AG04449 (cell line): ENCODE results near the gene NSUN2.

Source experiments
- CTCF ChIA-PET: fragments of 350-600 bp; formaldehyde crosslinking; extraction: SDS; loops from one replicate; lab custom pipeline; 2021; ENCODE audit warnings: antibody characterized with exemption; lab: Yijun Ruan, JAX
- POLR2A ChIA-PET: fragments of 400-600, 350-600 bp; formaldehyde crosslinking; extraction: SDS; loops from one replicate; lab custom pipeline; 2020; ENCODE audit warnings: antibody characterized with exemption, inconsistent platforms; lab: Yijun Ruan, JAX
- DNase-seq: peaks from one replicate; pipeline ENCODE4 v3.0.0-alpha.2; 2010; ENCODE audit warnings: low read depth, low spot score
- H3K4me3 ChIP-seq: 2 replicates; pipeline ENCODE4 v1.5.1; 2011; ENCODE audit warnings: low read depth, mild to moderate bottlenecking, control low read depth, low read length
- TF ChIP-seq, protein P1 (sequence below): IDR thresholded peaks from one replicate; pipeline ENCODE4 v1.5.1; 2011; ENCODE audit warnings: mild to moderate bottlenecking, moderate library complexity, low read length, control low read depth, inconsistent platforms; ENCODE audit not compliant: insufficient read depth; ENCODE audit errors: missing control alignments

The NSUN2 gene

DNA sequence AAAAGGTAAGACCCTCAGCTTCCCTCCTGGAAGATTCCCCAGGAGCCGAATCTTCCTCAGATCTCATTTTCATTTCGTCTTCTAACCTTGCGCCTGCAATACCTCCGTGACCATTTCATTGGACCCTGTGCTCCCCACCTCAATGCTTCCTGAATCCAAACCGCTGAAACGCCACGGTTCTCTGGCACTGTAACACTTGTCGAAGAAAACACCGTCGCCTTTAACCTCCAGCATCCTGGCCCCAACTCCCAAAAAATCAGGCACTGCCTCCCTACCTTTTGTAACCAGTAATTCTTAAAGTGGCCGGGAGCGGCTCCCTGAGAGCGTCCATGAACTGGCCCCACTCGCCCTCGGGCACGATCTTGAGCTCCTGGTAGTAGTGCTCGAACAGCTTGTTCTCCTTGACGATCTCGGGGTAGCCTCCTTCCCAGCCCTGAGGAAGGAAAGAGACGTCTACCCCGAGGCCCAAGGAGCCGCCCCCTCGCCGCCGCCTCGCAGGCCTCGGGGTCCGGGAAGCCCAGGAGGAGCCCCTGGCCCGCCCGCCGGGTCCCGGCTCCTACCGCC, 438 bp downstream of the NSUN2 start:
- H3K4me3 ChIP-seq, result peak overlapping the region; percentile 67
- DNase-seq, result no peak
- ChIA-PET CTCF (interaction anchor here (0.7 to 10.0 kb wide), 10 partner anchors 14 to 134 kb away, joined by 3 to 81 read pairs (median 3); no protein-coding TSS in a partner anchor), POLR2A (interaction anchor here (0.6 to 2.0 kb wide), 3 partner anchors 10 to 100 kb away, joined by 3 to 14 read pairs (median 5); partner anchors contain the start of gene TENT4A)
- TF ChIP-seq, protein P1, sequence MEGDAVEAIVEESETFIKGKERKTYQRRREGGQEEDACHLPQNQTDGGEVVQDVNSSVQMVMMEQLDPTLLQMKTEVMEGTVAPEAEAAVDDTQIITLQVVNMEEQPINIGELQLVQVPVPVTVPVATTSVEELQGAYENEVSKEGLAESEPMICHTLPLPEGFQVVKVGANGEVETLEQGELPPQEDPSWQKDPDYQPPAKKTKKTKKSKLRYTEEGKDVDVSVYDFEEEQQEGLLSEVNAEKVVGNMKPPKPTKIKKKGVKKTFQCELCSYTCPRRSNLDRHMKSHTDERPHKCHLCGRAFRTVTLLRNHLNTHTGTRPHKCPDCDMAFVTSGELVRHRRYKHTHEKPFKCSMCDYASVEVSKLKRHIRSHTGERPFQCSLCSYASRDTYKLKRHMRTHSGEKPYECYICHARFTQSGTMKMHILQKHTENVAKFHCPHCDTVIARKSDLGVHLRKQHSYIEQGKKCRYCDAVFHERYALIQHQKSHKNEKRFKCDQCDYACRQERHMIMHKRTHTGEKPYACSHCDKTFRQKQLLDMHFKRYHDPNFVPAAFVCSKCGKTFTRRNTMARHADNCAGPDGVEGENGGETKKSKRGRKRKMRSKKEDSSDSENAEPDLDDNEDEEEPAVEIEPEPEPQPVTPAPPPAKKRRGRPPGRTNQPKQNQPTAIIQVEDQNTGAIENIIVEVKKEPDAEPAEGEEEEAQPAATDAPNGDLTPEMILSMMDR, result no peak

GRCh38 chr5:6631441-6631840, 1.4 kb downstream of the NSUN2 start:
- DNase-seq, result no peak
- H3K4me3 ChIP-seq, result peak overlapping the region; percentile 67
- TF ChIP-seq, protein P1, result no peak
- ChIA-PET CTCF (interaction anchor here (10.0 kb wide), 1 partner anchor 113 kb away, joined by 81 read pairs; no protein-coding TSS in a partner anchor), POLR2A (interaction anchor here (0.6 kb wide), 1 partner anchor 101 kb away, joined by 3 read pairs; no protein-coding TSS in a partner anchor)

- DNase-seq, result no peak
- no peak overlapping the region for H3K4me3 ChIP-seq
- ChIA-PET POLR2A (no interaction called here), CTCF (interaction anchor here (10.0 kb wide), 1 partner anchor 118 kb away, joined by 81 read pairs; no protein-coding TSS in a partner anchor)
- TF ChIP-seq, protein P1, result no peak
These were observed 6.3 kb downstream of the NSUN2 start for GRCh38 chr5:6626508-6626907.

DNA sequence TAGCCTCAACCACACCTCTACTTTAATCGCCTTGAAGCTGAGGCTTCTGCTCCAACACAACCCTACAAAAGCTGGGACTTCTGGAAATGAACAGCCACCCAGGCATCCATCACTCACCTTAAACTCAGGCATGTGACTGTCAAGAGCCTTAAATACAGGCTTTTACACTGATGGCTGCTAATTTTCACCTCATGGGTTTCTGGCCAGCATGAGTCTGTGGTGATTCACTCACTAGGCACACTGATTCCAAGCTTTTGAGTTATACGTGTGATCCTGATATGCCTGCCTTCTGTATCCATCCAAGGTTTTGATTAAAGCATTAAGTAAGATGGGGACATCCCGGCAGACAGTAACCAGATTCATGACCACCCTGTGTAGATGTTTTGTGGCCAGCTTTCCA, 8.9 kb downstream of the NSUN2 start:
- TF ChIP-seq, protein P1, result no peak
- ChIA-PET POLR2A (no interaction called here), CTCF (interaction anchor here (1.6 to 2.0 kb wide), 2 partner anchors 13 to 122 kb away, joined by 3 to 13 read pairs; no protein-coding TSS in a partner anchor)
- no peak for DNase-seq
- H3K4me3 ChIP-seq, result no peak overlapping the region

DNA sequence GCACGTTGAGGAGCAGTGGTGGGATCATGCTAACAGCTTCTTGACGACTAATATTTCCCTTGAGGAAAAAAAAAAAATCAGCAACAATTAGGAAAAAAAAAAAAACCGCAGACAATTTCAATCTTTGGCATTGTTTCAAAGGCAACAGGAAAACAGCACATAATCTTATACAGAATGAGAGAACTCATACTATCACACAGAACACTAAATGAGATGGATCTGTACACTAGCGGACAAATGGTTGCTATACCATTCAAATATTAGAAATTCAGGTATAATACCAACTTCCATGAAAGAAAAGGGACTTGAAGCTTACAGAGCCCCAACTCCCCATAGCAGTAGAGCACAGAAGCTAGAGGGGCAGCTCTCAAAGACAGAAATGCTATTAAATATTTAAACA, 9.6 kb downstream of the NSUN2 start:
- POLR2A ChIA-PET, result no interaction called here

DNA sequence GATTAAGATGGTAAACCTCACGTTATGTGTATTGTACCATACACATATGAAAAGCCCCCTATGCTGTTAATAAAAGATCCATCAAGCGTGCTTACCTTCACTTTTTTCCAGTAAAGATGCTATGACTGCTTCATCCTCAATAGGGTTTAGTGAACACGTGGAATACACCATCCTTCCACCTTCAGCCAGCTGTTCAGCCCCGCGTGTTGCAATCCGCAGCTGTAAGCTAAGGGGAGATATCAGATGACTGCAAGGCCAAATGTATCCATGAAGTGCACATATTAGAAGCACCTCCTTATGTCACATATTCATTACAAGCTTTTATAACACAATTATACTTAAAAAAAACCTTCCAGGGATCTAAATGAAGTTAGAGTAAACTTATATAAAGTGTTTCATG, 16.2 kb downstream of the NSUN2 start:
- H3K4me3 ChIP-seq, result no peak overlapping the region
- ChIA-PET CTCF (interaction anchor here (1.0 kb wide), 1 partner anchor 129 kb away, joined by 3 read pairs; no protein-coding TSS in a partner anchor), POLR2A (no interaction called here)
- DNase-seq, result no peak
- TF ChIP-seq, protein P1, result no peak

More for the DNA sequence above, 9.6 kb downstream of the NSUN2 start:
- no peak overlapping the region for H3K4me3 ChIP-seq
- TF ChIP-seq, protein P1, result no peak
- no peak for DNase-seq
- CTCF ChIA-PET, result interaction anchor here (1.6 kb wide), 1 partner anchor 13 kb away, joined by 3 read pairs; no protein-coding TSS in a partner anchor
